HG02938 (cell line): ENCODE measurements around the gene SECTM1.
"Not testable (repeated sequence)": the region's sequence is repeated elsewhere in the genome, so short reads cannot be mapped to it uniquely, and the experiment has no call there.

ENCODE experiments used
- ATAC-seq: cut with Tn5 transposase; IDR thresholded peaks from one replicate; pipeline ENCODE4 v1.9.1; 2021; ENCODE audit warnings: mild to moderate bottlenecking, moderate library complexity; ENCODE audit not compliant: unreplicated experiment

SECTM1 gene

GRCh38 chr17:82333279-82334171 lies at the start of gene SECTM1:
TSS of gene SECTM1 (minus strand) at chr17:82333766. CDS start at chr17:82327240, 6,526 bp downstream.
- ATAC-seq: no peak

DNA sequence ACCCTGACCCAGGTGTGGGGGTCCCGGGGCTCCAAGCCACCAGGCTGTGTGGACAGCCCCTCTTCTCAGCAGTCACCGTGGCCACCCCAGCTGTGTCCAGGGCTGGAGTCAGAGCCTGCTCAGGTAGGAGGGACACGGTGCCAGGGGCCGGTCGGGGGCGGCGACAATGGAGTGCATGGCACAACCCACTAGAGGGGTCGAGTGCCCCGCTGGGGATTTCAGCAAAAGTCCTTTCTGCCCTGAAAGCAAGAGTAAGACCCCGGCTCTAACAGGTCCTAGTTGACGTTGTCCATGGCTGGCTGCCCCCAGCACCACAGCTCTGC lies 49.3 kb upstream of the SECTM1 start:
- ATAC-seq: no peak

GRCh38 chr17:82382220-82382932 lies 48.8 kb upstream of the SECTM1 start:
- not testable (repeated sequence) for ATAC-seq

DNA sequence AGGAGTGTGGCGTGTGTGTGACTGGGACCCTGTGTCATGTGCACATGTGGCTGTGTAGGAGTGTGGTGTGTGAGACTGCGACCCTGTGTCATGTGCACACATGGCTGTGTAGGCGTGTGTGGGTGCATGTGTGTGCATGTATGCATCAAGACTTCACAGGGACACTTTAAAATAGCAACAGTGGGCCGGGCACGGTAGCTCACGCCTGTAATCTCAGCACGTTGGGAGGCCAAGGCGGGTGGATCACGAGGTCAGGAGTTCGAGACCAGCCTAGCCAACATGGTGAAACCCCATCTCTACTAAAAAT lies 48.1 kb upstream of the SECTM1 start:
- not testable (repeated sequence) for ATAC-seq

GRCh38 chr17:82380860-82381702 lies 47.5 kb upstream of the SECTM1 start:
- ATAC-seq: no peak

DNA sequence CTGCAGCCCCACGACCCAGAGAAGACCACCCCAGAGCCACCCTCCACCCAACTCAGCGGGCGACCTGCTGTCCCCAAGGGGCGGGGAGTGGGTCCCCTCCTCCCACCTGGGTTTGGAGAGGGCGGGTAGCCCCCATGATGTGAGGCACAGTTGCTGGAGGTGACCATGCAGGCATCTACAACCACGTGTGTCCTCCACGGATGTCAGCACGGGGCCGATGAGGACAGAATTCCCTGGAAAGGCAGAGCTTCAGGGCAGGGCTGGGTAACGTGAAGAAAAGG lies 45.1 kb upstream of the SECTM1 start:
- ATAC-seq: no peak

DNA sequence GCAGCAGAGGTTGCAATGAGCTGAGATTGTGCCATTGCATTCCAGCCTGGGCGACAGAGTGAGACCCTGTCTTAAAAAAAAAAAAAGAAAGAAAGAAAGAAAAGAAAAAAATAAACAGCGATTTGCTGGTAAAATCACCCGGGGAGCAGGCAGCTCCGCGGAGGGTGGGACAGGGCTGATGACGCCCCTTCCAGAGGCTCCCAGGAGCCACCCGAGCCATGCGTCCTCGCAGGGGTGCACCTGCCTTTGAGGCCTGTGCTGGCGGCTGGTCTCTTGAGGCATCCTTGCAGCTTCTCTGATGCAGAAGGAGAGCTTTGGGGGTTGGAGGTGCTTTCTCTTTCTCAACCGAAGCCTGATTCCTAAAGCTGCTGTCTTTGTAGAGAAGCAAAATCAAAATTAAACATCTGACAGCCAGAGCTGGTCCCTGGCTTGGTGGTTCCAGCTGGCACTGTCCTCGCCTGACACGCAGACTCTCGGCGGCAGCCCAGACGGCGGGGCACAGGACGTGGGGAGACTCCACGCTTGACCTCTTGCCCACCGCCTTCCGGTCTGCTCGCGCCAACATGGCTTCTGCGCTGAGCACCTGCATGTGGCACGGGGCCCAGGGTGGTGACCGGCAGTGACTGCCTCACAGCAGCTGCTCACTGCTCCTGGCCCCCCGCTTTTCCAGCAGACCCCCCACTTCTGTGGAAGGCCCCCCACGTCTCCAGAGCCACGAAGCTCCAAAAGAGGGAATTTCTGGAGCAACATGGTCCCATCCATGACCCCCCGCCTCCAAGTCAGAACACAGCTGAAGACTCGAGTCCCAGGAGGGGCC lies 44.6 kb upstream of the SECTM1 start:
- no peak for ATAC-seq

DNA sequence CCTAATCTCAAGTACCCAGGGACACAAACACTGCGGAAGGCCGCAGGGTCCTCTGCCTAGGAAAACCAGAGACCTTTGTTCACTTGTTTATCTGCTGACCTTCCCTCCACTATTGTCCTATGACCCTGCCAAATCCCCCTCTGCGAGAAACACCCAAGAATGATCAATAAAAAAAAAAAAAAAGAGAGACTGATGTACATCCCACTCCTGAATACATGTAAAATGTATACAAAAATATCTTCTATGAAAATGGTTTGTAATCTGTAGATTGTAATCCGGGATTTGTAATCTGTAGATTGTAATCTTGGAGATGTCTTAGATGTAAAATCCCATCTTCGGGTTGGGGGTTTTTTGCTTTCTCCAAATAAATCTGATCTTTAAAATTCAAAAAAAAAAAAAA lies 43.7 kb upstream of the SECTM1 start:
- ATAC-seq: not testable (repeated sequence)

DNA sequence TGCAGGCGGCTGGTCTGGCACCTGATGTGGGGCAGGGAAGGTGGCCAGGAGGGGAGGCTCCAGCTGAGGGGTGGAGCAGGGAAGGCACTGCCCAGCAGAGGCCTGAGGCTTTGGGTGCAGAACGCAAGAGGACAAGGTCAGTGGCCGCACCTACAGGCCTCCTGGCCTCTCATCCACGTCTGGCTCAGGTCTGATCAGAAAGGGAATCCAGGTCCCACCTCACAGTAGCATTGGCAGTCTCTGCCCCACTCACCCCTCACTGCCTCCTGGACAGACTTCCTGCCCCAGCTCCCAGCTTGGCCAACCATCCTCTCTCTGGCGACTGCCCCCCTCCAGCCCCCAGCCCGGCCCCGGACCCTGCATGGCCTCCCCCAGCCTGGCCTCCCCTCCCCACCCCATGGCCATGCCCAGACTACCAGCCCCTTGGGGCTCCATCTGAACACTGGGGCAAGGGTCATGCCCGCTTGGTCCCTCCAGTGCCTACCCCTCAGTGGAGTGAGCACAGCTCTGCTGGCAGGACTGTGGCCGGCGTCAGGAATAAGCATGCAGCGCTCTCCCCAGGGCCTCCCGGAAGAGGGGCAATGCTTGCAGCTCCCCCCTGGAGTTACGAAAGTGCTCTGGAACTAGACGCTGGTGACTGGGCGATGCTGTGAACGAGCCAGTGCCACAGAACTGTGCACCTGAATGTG lies 42.6 kb upstream of the SECTM1 start:
- no peak for ATAC-seq

DNA sequence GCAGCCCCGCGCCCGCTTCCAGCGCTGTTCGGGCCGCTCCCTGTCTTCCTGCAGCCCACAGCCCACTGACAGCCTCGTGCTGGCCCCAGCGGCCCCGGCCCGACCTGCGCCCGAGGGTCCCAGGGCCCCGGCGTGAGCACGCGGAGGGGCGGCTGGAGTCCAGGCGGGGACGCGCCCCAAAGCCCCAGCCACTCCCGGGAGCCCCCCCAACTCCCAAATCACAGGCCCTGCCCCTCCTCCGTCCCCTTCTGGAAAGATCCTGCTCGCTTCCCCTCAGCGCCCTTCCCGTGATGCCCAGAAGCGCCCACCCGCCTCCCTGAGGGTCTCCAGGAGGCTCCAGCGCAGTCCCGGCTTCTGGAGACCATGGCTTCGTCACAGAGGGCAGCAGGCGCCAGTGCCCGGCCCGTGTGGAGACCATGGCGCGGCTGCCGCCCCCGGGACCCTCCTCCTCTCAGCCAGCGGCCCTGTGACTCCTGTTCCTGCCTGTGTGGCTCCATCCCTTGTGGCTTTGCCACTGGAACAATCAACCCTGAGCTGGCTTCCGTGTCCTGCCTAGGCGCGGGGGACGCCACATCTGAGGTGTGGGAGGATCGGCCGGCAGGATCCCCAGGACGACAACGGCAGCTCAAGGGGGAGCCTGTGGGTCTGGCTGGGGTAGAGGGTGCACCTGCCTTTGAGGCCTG lies 41.9 kb upstream of the SECTM1 start:
- ATAC-seq: no peak

DNA sequence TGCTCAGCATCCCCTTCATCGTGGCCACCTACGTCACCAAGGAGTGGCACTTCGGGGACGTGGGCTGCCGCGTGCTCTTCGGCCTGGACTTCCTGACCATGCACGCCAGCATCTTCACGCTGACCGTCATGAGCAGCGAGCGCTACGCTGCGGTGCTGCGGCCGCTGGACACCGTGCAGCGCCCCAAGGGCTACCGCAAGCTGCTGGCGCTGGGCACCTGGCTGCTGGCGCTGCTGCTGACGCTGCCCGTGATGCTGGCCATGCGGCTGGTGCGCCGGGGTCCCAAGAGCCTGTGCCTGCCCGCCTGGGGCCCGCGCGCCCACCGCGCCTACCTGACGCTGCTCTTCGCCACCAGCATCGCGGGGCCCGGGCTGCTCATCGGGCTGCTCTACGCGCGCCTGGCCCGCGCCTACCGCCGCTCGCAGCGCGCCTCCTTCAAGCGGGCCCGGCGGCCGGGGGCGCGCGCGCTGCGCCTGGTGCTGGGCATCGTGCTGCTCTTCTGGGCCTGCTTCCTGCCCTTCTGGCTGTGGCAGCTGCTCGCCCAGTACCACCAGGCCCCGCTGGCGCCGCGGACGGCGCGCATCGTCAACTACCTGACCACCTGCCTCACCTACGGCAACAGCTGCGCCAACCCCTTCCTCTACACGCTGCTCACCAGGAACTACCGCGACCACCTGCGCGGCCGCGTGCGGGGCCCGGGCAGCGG lies 41.2 kb upstream of the SECTM1 start:
- no peak for ATAC-seq

GRCh38 chr17:82373731-82374625 lies 40.4 kb upstream of the SECTM1 start:
- ATAC-seq: no peak

DNA sequence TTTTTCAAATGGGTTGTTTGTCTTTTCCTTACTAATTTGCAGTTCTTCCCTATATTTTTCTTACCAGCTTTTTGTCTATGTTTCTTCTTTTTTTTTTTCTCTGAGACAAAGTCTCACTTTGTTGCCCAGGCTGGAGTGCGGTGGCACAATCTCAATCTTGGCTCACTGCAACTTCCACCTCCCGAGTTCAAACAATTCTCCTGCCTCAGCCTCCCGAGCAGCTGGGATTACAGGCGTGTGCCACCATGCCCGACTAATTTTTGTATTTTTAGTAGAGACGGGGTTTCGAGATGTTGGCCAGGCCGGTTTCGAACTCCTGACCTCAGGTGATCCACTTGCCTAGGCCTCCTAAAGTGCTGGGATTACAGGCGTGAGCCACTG lies 39.5 kb upstream of the SECTM1 start:
- not testable (repeated sequence) for ATAC-seq

GRCh38 chr17:82372249-82373071 lies 38.9 kb upstream of the SECTM1 start:
- ATAC-seq: no peak

- no peak for ATAC-seq
Observed at GRCh38 chr17:82371333-82372248, 38.0 kb upstream of the SECTM1 start, which contains the start of gene UTS2R. TSS of gene UTS2R (plus strand) at chr17:82371765. CDS start at chr17:82374325, 2,560 bp downstream.
